ENCODE data around the gene RWDD3.

DNA sequence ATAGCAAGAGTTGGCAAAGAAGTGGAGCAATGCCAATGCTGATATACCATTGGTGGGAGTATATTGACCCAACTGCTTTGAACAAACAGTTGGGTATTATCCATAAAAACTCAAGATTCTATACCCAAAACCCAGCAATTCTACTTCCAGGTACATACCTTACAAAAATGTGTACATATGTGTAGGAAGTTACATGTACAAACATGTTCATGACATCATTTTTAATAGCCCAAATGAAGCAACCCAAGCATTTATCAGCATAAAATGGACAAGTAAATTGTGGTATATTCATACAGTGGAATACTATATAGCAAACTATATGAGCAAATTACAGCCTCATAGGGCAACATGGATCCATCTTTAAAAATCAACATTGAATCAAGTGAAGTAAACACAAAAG is 20.9 kb downstream of the RWDD3 start:
- TF ChIP-seq, protein P1, sequence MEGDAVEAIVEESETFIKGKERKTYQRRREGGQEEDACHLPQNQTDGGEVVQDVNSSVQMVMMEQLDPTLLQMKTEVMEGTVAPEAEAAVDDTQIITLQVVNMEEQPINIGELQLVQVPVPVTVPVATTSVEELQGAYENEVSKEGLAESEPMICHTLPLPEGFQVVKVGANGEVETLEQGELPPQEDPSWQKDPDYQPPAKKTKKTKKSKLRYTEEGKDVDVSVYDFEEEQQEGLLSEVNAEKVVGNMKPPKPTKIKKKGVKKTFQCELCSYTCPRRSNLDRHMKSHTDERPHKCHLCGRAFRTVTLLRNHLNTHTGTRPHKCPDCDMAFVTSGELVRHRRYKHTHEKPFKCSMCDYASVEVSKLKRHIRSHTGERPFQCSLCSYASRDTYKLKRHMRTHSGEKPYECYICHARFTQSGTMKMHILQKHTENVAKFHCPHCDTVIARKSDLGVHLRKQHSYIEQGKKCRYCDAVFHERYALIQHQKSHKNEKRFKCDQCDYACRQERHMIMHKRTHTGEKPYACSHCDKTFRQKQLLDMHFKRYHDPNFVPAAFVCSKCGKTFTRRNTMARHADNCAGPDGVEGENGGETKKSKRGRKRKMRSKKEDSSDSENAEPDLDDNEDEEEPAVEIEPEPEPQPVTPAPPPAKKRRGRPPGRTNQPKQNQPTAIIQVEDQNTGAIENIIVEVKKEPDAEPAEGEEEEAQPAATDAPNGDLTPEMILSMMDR (IDR thresholded peaks at IDR 0.05; ENCODE audit: insufficient read depth, low read length), result no peak
- no peak for TF ChIP-seq GABPA (IDR thresholded peaks at IDR 0.05; ENCODE audit: low read depth)

All from HL-60 (cell line).